ENCODE results near the gene CTBP2.
"Not testable (repeated sequence)": the region's sequence is repeated elsewhere in the genome, so short reads cannot be mapped to it uniquely, and the experiment has no call there.

Gene CTBP2

DNA sequence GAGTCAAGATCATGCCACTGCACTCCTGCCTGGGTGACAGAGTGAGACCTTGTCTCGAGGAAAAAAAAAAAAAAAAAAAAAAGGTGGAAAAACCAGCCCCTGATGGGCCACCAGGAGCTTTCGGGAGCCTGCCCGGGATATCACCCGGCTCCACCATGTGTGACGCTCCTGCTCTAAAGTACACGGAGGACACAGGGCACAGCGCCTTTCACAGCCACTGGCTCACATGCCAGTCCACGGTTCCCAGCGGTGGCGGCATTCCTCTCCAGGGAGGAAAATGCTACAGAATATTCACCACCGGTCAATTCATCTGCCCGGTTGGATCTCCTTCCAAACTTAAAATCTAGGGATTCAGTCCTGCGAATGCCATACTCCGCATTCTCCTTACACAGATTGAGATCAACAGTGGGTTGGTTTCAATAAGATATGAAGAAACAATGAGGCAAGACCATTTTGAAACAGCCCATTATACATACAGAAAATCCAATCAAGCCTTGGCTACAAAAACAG, 81.2 kb downstream of the CTBP2 start:
- H3K4me3 ChIP-seq (ENCODE audit: low read depth, low read length) = no peak overlapping the region
- no peak for DNase-seq (ENCODE audit: low read depth)

DNA sequence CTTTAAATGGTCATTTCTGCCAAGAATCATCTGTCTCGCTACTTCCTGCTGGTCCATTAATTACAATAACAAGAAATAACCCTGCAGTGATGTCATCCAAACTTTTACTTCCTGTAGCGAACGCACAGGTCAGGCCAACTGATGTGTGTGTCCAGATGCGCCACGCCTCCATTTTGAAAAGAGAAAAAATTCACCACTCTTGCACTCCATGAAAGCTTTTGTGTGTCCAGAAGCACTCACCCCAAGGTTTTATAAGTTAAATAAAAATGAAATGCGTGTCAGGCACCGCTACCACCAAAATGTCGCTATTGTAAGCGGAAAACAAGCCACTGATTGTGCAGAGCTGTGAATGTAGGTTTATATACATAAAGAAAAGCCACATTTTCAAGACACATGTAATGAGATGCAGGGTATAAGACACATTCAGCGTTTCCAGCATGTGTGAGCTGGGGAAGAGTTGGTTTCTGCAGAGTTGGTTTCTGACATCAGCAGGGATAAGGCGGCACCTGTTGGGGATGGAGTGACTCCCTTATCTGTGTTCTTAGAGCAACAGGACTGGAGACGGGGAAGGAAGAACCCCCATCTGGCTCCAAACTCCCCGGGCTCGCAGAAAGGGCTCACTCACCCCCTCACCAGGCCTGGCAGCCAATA, 83.3 kb downstream of the CTBP2 start:
- no peak overlapping the region for H3K4me3 ChIP-seq (ENCODE audit: low read depth, low read length)
- no peak for DNase-seq (ENCODE audit: low read depth)

DNA sequence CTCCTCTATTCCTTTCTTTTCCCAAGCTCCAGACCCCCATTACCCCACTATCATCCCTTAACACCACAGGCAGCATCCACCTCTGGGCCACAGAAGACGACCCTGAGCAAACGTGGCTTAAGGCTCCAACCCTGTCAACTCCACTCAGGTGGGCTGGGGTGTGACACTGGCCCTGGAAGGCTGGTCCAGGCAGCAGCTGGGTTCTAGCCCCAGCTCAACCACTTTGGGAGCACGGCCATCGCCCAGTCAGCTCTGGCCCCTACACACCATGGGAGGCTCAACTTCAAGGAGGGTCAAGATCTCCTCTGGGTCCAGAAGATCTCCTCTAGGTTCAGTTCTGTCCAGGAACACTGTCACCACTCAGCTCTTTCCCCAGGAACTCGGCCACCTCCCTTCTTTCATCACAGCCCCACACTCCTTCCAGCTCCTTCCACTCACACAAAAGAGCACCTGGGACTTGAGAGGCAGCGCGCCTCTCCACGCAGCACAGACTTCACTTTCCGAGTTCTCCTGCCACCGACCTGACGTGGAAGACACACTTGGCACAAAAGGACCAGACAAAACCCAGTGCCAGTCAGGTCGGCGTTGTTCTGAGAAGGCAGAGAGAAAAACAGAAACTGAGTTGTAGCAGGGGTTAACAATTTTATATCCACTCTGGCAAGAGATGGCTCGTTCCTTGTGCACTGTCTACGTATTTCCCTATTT, 84.1 kb downstream of the CTBP2 start:
- DNase-seq (ENCODE audit: low read depth) = no peak
- no peak overlapping the region for H3K4me3 ChIP-seq (ENCODE audit: low read depth, low read length)

DNA sequence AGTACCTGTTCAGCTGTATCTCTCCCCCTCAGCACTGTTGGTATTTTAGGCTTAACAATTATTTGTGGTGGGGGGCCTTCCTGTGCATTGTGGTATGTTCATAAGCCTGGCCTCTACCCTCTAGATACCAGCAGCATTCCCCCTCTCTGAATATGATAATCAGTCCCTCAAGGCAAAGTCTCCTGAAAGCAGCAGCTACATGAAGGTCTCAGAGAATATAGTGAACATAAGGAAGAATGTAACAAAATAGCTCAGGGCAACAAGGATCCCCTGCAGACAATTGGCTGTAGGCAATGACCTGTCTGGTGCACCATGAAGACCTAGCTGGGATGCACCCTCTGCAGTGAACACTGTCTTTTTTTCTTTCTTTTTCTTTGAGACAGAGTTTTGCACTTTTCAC, 86.4 kb downstream of the CTBP2 start:
- no peak overlapping the region for H3K4me3 ChIP-seq (ENCODE audit: low read depth, low read length)

DNA sequence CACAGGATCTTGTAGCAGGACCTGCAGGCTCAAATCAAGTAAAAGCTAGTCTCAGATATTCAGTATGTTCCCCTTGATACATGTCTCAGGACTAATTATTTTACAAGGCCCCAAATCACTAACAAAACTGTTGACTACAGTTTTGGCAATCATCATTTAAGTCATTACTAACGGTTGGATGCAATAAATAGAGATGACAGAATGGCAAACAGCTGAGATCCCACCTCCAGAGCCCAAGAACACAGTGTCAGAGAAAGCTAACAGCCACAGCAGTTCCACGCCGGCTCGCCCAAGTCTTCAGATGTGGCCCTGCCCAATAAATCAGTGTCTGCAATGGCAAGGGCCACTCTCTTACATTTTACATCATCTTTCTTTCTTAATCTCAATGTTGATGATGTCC, 87.6 kb downstream of the CTBP2 start:
- no peak overlapping the region for H3K4me3 ChIP-seq (ENCODE audit: low read depth, low read length)

More for the DNA sequence above, 86.4 kb downstream of the CTBP2 start:
- no peak for DNase-seq (ENCODE audit: low read depth)

DNA sequence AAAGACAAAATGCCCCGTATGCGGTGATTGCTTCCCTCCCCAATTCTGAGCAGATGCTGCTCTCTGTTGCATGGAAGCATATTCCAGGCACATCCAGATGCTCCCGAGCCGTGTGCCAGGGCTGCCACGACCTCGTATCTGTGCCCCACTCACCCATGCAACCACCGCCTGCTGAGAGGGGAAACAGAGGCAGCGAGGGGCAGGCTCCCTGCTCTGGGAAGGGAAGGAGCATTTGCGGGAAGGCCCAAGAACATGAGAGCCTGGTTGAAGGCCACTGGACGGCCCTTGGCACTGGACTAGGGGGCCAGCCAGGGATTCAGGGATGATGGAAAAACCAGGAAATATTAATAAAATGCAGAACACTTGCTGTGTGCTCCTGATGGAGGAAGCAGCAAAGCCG, 89.4 kb downstream of the CTBP2 start:
- no peak for DNase-seq (ENCODE audit: low read depth)
- no peak overlapping the region for H3K4me3 ChIP-seq (ENCODE audit: low read depth, low read length)

More for the DNA sequence above, 87.6 kb downstream of the CTBP2 start:
- no peak for DNase-seq (ENCODE audit: low read depth)

DNA sequence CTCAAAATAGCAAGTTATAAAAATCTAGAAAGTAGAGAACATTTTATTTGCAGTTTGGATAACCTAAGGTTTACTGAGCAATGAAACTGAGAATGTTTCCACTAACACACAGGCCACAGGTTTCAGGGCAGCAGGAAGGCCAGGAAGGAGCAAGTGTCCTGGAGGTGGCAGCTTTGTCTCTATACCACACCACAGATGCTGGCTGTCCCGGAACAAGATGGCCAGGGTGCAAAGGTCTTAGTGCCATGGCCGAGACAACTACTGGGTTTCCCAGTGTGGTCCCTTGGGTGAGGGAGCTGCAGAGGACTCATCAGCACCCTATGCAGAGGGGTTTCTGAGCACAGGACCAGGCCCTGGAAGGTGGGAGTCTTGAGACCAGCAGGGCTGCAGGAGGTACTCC, 92.0 kb downstream of the CTBP2 start:
- no peak overlapping the region for H3K4me3 ChIP-seq (ENCODE audit: low read depth, low read length)
- no peak for DNase-seq (ENCODE audit: low read depth)

DNA sequence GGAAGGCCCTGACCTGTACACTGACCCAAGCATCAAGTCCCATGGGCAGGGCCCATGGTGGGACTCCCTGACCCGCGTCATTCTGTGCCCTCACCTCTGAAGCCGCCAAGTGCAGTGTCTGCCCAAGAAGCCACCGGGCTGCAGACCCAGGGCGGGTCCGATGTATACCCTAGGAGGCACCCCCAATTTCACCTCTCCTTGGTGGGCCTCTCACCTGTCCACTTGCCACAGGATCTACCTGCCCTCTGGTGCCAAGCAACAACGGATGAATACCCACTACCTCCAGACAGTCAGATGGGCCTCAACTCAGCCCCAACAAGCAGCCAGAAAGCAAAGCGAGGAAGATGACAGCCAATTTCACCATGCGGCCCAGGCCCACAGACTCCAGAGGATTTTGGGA, 92.6 kb downstream of the CTBP2 start:
- no peak for DNase-seq (ENCODE audit: low read depth)
- no peak overlapping the region for H3K4me3 ChIP-seq (ENCODE audit: low read depth, low read length)

DNA sequence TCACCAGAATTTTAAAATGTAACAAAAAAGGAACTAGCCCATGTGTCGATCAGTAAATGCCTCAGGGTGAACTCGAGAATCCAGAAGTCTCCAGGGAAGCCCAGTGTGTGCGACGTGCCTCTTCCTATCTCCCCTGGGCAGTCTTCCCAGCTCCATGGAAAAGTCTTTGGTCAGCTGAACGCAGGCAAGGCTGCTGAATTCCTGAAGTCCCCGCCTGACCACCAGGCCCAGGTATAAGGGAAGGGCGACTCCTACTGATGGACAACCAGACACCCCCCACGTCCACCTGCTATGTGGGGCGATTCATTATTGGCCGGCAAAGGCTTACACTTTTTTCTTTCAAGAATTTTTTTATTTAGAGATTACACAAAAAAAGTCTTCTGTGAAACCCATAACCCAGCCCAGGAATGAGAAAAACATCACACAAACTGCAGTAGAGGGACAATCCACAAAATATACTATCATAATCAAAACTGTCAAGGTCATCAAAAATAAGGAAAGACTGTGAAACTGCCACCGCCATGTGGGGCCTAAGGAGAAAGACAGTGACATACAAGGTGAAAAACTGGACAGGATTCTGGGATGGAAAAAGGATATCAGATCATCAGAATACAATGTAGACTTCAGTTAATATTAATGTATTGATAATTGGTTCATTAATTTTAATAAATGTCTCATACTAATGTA, 93.5 kb downstream of the CTBP2 start:
- DNase-seq (ENCODE audit: low read depth) = no peak
- no peak overlapping the region for H3K4me3 ChIP-seq (ENCODE audit: low read depth, low read length)

DNA sequence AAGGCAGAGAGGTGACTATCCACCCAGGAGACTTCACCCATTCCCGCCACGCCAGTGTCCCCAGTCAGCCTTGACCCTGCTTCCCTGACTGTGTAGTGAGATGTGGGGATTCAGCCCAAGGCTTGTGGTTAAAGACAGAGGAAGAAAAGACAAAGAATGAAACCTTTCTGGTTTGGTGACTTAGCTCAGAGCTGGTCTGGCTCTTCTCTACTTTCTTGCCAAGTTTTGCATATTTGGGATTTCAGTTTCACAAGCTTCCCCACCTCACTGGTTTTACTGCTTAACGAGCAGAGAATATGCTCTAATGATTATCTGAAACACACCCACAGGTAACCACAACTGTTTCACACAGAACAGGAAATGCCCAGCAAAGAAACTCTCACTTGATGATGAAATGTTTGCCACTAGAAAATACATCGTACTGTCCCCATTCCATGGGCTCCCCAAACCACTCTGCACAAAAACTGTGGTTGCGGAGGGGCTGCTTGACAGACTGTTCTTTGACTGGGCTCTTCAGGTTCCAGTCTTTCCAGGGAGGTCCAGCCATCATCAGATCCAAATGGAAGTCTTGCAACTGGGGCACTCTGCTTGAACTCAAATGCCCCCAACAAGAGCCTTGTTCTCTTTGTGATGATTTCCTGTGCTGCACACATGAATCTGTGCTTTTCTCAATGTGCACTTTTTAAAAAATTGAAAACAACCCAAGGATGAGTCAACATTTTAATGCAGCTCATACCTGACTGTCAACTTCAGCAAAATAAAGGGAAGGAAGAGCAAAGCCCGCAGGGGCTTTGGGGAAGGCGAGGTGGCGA, 95.5 kb downstream of the CTBP2 start:
- DNase-seq (ENCODE audit: low read depth) = no peak
- no peak overlapping the region for H3K4me3 ChIP-seq (ENCODE audit: low read depth, low read length)

DNA sequence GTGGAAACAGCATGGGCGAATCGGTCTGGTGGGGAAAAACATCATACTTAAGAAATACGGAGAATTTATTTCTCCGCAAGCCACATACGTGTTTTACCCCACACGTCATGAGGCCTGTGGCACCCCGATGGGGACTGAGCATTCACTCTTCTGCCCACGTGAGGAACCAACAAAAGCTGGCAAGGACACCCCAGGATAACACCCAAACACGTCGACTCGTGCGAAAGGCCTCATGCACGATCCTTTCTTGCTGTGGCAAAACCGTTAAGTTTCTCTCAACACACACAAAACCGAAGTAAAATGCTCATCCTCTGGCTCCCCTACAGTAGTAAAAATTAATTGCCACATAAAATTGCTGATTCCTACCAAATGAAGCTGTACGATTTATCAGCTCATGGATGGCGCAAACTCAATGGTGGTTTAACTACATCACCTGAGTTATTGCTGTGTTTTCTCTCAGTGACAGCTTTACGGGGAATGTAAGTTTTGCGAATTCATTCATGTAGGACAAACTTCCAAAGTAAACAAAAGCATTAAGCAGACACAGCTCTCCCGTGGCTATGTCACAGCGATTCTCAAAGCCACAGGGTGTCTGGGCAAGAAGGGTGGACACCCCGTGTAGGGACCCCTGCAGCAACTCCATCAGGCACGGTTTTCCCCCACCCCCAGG, 97.0 kb downstream of the CTBP2 start:
- DNase-seq (ENCODE audit: low read depth) = no peak
- H3K4me3 ChIP-seq (ENCODE audit: low read depth, low read length) = no peak overlapping the region

DNA sequence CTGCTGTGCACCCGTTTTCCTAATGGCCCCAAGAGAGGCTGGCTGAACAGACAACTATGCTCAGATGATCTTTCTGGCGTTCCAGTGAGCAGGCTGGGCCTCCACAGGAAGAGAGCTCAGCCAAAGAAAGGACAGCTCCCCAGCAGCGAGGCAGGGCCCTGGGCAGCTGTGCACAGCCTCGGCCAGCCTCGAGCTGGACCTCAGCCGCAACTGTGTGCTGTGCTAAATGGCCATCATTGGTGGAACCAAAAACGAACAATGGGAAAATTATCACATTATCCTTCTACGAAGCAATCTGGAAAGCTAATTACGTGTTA, 97.5 kb downstream of the CTBP2 start:
- no peak for DNase-seq (ENCODE audit: low read depth)
- H3K4me3 ChIP-seq (ENCODE audit: low read depth, low read length) = no peak overlapping the region

DNA sequence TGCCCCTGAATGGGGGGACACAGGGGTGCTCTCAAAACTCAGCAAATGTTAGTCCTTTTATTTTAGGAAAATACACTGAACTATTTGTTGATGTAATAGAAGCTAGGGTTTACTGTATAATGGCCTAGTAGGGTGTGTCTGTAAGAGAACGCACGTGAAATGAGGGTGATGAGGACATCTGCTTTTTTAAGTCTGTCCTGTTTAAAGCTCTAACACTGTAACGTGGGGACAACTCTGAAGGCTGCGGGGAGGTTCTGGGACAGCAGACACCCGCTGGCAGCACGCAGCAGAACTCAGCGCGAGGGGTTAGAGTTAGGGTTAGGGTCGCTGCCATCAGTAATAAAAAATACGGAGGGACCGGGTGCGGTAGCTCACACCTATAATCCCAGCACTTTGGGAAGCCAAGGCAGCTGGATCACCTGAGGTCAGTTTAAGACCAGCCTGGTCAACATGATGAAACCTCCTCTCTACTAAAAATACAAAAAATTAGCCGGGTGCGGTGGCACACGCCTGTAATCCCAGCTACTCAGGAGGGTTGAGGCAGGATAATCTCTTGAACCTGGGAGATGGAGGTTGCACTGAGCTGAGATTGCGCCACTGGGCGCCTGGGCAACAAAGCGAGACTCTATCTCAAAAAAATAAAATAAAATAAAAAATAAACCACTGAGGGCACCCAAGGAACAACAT, 98.0 kb downstream of the CTBP2 start:
- no peak overlapping the region for H3K4me3 ChIP-seq (ENCODE audit: low read depth, low read length)
- no peak for DNase-seq (ENCODE audit: low read depth)

DNA sequence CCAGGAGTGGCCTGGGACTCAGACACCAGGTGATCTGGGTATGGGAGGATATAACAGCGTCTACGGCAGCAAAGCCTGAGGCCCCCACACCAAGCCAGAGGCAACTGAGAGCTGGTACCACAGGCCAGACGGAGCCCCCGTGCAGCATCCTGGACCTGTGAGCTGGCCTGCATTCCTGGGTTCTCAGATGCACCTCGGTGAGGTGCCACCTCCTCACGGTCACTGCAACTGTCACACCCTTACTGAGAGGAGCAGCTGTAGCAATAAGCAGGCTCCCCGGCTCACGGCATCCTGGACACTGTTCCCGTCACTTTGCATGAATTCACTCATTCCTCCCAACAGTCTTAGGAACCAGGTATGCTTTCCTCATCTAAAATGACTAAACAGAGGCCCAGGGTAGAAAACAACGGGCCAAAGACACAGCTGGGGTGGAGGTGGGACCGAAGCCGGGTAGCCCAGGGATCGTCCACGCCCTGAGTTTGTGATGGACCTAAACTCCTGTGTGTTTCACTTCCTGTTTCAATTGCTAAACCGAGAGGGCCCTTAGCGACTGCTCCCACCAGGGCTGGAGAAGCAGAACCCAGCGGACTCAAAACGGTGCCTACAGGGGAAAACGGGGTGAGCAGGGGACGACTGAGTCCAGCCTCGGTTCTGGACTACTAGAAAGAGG, 98.7 kb downstream of the CTBP2 start:
- DNase-seq (ENCODE audit: low read depth) = no peak
- H3K4me3 ChIP-seq (ENCODE audit: low read depth, low read length) = no peak overlapping the region

DNA sequence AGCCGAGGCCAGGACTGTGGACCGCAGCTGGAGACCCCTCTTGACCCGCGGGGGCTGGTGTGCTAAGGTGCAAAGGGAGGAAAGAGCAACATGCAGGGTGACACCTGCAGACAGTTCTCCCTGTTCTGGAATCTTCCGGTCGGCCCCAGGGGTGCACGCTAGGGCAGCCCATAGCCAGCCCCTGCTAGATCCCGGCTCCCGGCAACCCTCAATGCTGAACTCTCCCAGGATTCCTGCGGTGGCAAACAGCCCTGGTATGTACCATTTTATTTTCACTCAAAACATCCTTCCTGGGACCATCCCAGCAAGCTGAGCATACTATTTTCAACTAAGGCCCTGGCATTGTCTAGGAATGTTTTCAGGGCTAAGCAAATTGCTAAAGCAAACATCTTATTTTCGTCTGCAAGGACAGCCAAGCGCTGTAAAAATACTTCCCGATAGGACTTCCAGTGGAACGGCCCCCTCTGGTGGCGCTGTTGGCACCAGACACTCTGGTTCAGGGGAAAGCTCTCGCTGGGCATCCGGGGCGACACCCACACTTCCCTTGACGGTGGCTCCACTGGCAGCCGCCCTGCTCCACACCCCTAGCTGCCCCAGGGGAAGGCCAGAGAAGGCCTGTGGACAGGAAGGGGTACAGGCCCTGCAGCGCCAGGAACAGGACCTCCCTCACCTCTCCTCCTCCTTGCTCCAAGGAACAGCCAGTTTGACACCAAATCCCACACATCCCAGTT, 99.4 kb downstream of the CTBP2 start:
- DNase-seq (ENCODE audit: low read depth) = no peak
- no peak overlapping the region for H3K4me3 ChIP-seq (ENCODE audit: low read depth, low read length)

DNA sequence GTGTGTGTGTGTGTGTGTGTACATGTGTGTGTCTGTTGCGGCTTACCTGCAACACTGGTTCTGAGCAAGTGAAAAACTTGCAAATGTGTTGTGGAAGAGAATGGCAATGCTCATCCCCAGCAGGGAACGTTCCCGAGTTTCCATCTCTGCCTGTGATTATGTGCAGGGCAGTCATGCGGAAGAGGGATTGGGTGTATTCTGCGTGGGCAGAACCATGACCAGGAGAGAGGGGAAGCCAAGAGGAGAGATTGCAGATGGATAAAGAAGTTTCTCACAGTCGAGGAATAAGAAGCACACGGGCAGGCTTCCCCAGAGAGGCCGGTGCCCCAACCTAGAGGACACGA, 99.9 kb downstream of the CTBP2 start:
- H3K4me3 ChIP-seq (ENCODE audit: low read depth, low read length) = no peak overlapping the region
- no peak for DNase-seq (ENCODE audit: low read depth)

DNA sequence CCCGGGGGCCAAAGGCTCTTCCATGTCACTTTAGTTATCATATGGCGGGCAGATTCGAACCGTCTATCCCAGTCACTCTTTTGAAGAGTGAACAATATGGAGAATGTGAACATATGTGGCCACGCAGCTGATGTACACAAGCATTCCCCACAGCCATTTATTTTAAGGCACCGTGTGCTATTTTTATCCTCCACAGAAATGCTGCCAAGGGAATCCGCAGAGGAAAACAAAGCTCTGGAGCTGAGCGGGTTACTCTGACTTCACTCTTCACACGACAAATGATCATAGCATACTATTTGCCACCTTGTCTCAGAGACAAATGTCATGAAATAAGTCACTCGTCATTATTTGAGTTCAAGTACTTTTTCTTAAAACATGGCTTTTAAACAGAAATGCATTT, 100.3 kb downstream of the CTBP2 start:
- no peak overlapping the region for H3K4me3 ChIP-seq (ENCODE audit: low read depth, low read length)
- DNase-seq (ENCODE audit: low read depth) = no peak

DNA sequence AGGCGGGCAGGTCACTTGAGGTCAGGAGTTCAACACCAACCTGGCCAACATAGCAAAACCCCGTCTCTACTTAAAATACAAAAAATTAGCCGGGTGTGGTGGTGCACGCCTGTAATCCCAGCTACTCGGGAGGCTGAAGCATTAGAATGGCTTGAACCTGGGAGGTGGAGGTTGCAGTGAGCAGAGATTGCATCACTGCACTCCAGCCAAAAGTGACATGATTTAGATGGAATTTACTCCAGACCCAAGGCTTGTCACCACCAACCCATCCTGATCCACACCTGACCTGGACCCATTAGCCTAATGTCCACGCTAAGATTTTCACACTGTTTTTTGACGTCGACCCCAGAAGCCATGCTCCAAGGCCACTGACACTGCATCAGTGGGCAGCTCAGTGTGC, 101.0 kb downstream of the CTBP2 start:
- DNase-seq (ENCODE audit: low read depth); H3K4me3 ChIP-seq (ENCODE audit: low read depth, low read length): not testable (repeated sequence)

All from skeletal muscle cell (primary cell).